ENCODE results near the gene AOPEP.
"Not testable (repeated sequence)": the region's sequence is repeated elsewhere in the genome, so short reads cannot be mapped to it uniquely, and the experiment has no call there.

The AOPEP gene

DNA sequence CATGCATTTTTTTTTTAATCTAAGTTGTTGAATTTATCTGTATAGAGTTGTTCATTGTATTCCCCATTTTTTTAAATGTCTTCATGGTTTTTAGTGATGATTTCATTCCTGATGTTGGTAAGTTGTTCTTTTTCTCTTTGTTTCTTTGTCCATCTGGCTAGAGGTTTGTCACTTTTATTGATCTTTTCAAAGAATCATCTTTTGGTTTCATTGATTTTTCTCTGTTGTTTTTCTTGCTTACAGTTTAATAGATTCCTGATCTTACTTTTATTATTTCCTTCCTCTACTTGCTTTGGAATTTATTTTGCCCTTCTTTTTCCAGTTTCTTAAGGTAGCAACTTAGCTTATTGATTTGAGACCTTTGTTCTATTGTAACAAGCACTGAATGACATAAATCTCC, 114.2 kb downstream of the AOPEP start:
- in situ Hi-C loops (cut with MboI; ENCODE audit: low sequenced_read_pairs): no loop called here

DNA sequence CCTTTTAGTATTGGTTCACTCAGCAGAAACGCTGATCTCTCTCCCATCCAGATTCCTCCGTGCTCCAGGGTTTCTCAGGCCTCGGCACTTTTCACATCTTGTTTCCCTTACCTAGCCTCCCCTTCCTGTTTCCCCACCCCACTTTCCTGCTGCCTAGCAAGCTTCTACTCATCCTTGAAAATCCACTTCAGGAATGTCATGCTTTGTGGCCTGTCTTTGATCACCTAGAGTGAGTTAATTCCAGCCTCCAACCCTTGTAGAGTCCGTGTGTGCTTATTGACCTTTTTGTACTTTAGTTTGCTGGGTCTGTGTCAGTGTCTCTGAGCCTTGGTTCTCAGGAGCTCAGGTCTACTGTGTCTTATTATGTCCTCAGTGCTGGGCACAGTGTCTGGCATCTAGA, 116.6 kb downstream of the AOPEP start:
- in situ Hi-C loops (cut with MboI; ENCODE audit: low sequenced_read_pairs): no loop called here

DNA sequence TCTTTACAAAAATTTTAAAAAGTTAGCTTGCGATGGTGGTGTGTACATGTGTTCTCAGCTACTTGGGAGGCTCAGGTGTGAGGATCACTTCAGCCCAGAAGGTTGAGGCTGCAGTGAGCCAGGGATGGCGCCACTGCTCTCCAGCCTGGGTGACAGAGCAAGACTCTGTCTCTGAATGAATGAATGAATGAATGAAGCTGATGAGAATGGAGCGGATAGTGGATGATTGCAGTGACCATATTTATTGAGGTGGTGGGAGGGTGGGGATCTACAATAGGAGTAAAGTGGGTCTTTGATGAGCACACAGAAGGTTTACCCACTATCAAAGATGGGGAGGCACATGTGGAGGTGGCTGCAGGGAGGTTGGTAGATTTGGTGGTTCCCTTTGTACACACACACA, 120.2 kb downstream of the AOPEP start:
- in situ Hi-C loops (cut with MboI; ENCODE audit: low sequenced_read_pairs): no loop called here

DNA sequence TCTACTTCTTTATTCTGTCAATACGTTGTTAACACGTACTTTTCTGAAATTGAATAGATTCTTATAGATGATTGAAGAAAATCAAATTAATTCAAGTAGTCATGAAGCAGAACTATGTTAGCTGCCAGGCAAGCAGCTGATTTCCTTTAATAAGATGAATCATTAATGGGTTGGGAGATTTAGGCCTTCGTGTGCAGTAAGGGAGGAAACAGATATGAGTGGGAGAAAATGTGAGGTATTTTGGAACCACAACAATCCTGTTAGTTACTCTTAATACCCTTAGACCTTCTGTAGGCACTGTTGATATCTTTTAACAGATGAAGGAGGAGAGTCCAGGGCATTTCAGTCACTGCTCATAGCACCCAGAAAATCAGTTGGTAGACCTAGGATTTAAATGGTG, 121.0 kb downstream of the AOPEP start:
- in situ Hi-C loops (cut with MboI; ENCODE audit: low sequenced_read_pairs): no loop called here

DNA sequence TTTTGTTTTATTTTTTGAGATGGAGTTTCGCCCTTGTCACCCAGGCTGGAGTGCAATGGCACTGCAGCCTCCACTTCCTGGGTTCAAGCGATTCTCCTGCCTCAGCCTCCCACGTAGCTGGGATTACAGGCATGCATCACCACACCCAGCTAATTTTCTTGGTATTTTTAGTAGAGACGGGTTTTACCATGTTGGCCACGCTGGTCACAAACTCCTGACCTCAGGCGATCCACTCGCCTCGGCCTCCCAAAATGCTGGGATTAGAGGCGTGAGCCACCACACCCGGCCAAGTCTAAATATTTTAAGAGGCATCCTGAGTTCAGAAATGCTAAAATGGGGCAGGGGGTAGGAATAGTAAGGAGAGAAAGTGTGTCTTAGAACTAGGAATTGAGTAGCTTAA, 122.3 kb downstream of the AOPEP start:
- in situ Hi-C loops (cut with MboI; ENCODE audit: low sequenced_read_pairs): not testable (repeated sequence)

DNA sequence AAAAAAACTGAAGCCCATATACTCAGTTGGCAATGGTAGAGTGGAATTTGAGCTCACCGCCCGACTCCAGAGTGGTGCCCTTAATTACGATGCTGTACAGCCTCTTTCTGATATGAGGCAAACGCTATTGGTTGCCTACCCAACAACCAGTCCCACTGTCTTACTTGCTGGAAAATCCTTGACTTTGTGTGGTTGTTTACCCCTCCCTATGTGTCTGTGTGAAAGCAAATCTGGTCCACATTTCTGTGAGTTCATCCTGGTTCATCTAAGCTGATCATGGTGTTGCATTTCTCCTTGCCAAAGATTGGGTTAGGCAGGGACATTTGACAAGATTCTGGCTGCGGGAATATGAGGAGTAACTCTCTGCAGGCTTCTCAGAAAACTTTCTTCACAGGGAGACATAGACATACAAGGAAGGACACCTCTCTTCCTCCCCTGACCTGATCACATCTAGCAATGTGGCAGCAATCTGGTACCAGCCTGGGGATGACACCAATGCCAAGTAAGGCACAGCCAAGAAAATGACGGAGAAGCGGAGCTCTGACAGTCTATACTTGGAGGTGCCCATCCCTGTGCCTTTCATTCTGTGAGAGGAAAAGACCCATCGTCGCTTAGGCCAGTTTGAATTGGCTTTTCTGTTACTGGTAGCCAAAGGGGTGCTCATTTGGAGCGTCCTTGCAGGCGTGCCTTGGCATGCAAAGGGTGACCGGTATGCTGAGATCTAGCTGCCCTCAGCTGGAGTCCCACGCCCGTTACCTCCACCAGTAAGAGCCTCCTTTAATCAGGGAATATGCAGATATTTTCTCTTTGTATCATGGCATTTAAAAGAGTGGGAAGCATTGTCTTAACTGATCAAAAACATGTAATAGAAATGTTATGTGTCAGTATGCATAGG, 124.3 kb downstream of the AOPEP start:
- in situ Hi-C loops (cut with MboI; ENCODE audit: low sequenced_read_pairs): no loop called here

DNA sequence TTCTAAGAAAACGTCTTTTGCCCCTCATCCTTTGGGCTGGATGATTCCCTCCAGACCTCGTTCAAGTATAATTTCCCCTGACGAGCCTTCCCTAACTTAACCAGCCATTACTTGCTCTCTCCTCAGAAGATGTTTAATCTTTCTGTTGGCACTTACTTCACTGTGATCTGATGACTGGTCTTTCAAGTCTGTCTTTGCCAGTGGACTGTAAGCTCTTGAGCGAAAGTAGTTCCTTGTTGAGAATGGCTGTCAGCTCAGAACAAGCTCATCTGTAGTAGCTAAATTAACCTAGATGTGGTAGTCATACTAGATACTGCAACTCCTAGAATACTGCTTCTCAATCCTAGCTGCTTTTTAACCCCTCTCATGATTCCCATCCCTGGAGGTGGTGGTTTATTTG, 125.0 kb downstream of the AOPEP start:
- in situ Hi-C loops (cut with MboI; ENCODE audit: low sequenced_read_pairs): no loop called here

DNA sequence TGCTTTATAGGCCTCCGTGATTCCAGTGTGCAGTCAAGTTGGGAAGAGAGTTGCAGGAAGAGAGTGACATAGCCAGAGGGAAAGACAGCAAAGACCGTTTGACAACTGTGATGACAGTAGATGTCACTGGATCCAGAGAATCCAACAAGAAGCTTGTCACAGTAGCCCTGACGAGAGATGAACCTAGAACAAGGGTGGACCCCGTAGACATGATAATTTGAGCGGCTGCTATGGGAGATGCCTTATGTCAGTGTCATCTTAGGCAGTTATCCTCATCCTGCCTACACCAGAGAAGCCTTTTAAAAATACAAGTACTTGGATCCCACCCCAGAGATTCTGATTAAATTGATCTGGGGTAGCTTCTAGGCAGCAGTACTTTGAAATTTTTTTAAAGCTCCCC, 125.4 kb downstream of the AOPEP start:
- in situ Hi-C loops (cut with MboI; ENCODE audit: low sequenced_read_pairs): no loop called here

DNA sequence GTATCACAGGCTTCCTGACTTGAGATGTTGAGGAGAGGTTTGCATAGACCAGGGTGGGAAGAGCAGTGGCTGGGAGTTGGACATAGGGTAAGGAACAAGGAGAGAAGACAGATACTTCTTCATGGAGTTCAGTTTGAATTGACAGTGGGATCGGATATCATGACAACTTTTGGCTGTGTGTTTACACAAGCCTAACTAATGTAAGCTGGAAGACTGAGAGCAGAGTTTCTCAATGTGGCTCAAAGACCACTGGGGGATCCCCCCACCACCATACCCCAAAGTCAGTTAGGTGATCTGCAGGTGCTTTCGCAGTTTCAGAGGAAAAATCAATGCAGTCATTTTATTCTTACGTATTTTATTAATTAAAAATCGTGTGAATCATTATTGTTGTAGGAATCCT, 125.9 kb downstream of the AOPEP start:
- in situ Hi-C loops (cut with MboI; ENCODE audit: low sequenced_read_pairs): no loop called here

DNA sequence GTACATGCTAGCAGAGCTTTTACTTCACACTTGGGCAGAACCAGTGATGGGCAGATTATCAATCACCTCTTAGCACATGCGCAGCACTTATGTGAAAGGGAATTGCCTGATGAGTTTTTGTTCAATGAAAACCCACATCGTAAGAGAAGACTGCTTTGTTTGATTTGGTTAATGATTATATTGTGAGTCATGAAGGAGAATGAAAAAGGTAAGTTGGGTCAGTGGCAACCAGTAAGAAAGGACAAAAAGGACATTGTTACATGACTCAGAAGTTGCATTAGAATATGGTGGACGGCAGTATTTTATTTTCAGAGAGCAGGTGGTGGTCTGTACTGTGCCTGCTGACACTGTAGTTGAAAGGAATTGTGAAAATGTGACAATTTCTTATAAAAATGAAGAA, 127.4 kb downstream of the AOPEP start:
- in situ Hi-C loops (cut with MboI; ENCODE audit: low sequenced_read_pairs): no loop called here

DNA sequence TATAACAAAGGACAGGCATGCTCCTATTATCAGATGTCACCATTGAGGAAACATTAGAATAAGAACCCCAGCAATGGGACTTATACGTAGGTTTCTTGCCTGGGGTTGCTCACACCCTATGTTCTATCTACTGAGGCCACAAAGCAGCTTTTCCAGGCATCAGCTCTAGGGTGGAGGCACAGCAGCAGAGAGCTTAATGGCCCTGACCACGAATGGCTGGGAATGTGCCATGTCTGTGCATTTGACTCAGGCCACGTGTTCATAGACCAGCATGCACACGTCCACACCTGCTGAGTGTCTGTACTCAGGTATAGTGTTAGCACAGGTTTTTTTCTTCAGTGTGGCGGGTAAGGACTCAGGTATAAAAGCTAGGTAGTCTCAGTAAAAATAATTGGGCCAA, 129.4 kb downstream of the AOPEP start:
- in situ Hi-C loops (cut with MboI; ENCODE audit: low sequenced_read_pairs): no loop called here

DNA sequence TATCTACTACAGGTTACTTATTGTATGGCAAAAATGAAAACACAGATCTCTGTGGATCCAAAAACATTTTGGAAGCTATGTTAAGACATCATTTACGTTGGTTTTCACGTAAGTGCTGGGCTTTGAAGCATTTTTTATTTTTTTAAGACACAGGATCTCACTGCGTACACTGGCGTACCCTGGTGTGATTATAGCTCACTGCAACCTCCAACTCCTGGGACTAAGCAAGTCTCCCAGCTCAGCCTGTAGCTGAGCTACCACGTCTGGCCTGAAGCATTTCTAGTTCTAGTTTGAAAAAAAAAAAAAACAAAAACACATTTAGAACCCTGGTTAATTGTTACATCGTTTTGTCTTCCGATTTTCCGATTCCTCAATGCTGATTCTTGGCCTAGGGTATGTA, 131.3 kb downstream of the AOPEP start:
- in situ Hi-C loops (cut with MboI; ENCODE audit: low sequenced_read_pairs): no loop called here

DNA sequence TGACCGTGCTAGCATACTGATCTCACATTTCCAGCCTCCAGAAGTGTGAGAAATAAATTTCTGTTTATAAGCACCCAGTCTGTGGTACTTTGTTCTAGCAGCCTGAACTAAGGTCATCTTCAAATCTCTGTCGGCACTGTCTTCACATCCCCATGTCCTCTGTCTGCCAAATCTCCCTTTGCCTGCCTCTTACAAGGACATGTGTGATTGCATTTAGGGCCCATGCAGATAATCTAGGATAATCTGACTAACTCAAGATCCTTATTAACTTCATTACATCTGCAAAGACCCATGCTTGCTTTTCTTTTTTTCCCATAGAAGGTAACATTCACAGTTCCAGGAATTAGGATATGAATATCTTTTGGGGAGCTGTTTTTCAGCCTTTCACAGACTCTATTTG, 132.7 kb downstream of the AOPEP start:
- in situ Hi-C loops (cut with MboI; ENCODE audit: low sequenced_read_pairs): no loop called here

DNA sequence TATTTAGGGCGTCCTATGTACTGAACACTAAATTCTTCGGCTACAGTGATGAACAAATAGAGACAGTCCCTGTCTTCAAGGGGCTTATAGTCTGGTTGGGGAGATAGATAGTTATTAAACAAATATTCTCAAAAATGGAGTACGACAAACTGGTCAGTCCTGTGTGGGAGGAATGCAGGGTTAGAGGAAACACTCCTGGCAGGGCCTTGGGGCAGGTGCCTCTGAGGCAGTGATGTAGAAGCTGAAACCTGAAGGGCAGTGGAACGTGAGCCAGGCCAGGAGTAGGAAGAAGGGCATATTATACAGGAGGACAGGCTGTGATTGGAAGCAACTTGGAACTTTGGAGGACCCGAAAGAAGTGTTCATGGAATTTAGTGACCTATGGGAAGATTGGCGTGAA, 133.4 kb downstream of the AOPEP start:
- in situ Hi-C loops (cut with MboI; ENCODE audit: low sequenced_read_pairs): no loop called here

DNA sequence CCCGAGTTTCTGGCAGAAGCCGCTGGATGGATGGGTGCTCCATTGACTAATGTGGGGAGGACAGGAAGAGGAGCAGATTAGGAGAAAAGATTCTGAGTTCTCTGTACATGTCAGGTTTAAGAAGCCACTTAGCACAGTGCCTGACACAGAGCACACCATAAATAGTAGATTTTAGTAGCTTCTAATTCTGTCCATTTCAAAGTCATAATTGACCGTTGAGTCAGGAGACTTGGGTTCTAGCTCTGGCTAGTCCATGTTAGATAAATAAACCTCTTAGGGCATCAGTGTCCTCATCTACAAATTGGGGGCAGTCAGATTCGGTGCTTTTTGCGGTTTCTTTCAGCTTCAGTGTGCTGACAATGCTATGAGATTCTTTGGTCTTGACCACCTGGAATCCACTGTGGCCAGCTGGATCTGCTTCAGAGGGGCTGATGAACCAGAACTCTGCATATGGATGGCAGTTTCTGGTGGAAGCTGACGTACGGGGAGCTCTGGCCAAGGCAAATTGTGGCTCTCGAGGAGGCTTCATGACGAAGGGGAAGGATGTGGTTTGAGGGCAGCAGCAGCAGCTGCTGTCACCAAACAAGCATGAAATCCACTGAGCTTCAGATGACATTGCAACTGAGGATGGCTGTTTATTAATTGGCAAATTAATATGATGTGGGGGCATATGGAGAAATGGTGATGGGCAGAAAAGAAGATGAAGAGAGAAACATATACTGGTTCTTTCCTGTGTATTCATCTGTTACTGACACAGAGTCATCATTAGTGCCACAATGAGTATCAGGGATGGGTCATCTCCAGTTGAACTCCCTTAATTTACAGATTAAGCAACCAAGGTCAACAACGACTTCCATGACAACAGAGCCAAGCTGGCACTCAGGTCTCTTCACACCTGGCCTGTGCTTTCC, 134.4 kb downstream of the AOPEP start:
- in situ Hi-C loops (cut with MboI; ENCODE audit: low sequenced_read_pairs): no loop called here

DNA sequence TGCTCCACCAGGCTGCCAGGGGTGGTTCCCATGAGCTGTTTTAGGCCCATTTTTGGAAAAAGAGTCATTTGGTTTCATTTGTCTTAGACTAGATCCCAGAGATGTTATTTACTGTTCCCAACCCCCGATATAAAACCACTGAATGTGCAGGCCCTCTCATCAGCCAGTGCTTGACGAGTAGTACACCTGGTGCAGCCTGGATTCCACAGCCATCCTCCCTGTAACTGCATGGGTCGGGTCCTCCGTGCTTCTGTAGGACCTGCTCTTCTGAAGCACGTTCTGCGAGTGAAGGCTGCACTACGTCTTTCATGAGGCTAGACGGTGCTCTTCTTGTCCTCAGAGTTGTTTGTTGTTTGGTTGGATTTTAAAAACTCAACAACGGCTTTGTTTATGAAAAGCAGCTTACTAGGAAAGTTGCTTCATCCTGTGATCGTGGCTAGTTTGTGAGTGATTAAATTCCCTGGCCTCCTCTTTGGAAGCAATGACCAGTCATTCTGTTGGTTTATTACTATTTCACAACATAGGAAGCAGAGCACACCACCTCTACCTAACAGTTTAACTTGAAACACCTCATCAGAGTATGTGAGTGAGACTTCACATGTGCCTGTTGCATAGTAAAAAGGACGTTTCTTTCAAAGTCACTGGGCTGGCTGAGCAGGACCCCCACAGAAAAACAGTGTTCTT, 135.2 kb downstream of the AOPEP start:
- in situ Hi-C loops (cut with MboI; ENCODE audit: low sequenced_read_pairs): no loop called here

DNA sequence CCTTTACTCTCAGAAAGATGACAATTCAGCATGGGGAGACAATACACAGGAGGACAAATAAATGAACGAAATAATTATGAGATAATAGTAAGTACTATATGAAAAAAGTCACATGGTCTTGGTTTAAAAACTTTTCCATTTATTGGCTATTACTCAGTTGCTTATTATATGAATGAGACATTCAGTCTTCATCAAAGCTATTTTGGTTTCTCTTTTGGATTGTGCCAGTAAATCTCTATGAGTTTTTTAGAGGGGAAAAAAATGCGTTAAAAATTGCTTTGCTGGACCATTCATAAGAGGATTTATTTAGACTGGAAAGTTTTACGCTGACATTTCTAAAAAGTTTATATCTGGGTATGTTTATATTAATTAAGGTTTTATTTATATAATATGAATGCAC, 137.7 kb downstream of the AOPEP start:
- in situ Hi-C loops (cut with MboI; ENCODE audit: low sequenced_read_pairs): no loop called here

DNA sequence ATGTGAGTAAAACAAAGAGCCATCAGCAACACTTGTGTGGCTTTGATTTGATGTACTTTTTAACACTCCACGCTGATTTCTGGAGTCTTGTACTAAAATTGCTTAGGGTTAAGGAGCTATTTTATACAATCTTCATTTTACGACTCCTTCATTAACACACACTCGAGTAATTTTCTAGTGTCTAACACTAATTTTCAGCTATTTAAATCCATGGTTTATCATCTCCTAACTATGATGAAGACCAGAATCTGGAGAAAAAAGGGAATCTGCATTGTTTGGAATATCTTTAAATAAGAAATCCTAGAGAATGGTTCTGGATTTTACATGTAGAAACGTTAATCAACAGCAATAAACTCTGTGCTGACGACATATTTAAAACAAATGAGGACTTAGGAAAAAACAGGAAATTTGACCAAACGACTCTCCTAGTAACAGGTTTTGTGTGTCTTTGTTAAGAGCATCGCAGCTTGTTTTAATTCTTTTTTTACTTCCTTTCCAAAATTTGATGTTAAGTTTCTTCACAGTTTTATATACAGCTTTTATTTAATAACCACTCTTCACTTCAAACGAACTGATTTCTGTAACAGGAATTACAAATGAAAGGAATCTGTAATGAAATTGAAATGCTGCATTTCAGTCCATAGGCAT, 138.5 kb downstream of the AOPEP start:
- in situ Hi-C loops (cut with MboI; ENCODE audit: low sequenced_read_pairs): no loop called here

DNA sequence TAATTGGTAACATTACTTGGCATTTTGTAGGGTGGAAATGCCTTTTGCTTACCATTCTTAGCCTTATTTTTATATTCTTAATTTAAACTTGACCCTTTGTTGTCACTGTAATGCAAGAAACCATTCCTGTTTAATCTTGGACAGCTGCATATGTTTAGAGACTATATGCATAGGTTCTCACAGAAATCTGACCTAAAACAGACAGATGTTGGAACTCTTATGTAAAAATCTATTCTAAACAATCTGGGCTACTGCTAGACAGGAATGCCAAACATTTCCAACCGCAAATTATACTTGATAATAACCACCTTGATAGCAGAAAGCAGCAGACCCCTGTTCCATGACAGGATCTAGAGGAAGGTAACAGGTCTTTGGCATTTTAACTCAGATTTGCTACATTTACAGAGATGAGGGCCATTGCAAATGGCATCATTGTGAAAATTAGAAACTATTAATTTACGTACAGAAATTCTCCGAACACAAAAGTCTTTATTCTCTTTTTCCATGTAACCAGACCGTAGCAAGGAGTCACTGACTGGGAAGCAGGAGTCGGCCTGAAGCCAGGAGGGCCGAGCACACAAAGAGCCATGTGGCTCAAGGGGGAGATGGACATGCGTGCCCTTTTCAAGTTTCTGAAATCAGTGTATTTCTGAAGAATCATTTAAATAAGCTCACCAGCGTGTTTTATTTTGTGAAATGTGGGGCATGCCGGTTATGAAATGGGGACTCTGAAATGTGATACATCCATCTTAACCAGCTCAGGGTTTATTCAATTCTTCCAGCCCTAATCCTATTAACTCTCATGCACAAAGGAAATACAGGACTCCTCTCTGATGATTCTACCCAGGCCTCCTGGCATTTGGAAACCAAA, 139.3 kb downstream of the AOPEP start:
- in situ Hi-C loops (cut with MboI; ENCODE audit: low sequenced_read_pairs): no loop called here

DNA sequence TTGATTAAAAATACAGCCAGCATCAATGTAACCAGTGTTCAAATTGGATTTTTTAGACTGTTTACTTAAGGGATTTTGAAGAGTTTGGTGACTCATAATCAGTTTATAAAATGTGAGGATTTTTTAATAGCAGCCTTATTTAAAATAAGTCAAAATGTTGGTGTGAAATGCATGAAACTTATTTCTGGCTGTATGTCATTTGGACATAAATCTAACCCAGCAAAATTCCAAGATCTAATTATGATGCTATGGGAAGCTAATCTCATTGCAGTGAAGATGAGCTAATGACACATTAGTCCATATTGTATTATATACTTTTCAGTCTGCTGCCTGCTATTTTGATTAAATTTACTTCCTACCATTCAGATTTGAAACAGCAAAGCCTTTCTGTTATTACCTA, 140.3 kb downstream of the AOPEP start:
- in situ Hi-C loops (cut with MboI; ENCODE audit: low sequenced_read_pairs): no loop called here

All from hTERT RPE-1 (cell line).